ENCODE measurements around the gene AMPD3. TPM values are rescaled to one million over a fixed set of nuclear protein-coding genes. Genes with fewer than 3 reads are reported as not detected.

AMPD3 gene
- total and polyA plus RNA-seq, 4 donors = 12.8 to 19.0 (median 13.6) TPM

GRCh38 chr11:10524471-10524870, 69.4 kb downstream of the AMPD3 start:
- DNase-seq (ENCODE audit: low read depth in 4 of 6, low spot score in 6 of 6) = no peak
- H3K4me1 ChIP-seq (ENCODE audit: control insufficient read depth, insufficient read depth, low read length) = no peaks in the 10 kb centered on the region
- no peaks in the 10 kb centered on the region for H3K27me3 ChIP-seq (ENCODE audit: control insufficient read depth, insufficient read depth, low read length)
- no peak overlapping the region for H3K27ac ChIP-seq (ENCODE audit: low read depth, low read length)
- H3K4me3 ChIP-seq (ENCODE audit: low read depth, low read length) = no peak overlapping the region
- H3K36me3 ChIP-seq (ENCODE audit: control insufficient read depth, insufficient read depth, low read length) = peaks cover 8% of the 10 kb centered on the region
- no peaks in the 10 kb centered on the region for H3K9me3 ChIP-seq (ENCODE audit: control insufficient read depth, insufficient read depth, low read length)
- no CpG with 5 or more reads among the region's 1 CpG for WGBS (ENCODE audit: insufficient coverage)

GRCh38 chr11:10526974-10527918, 72.2 kb downstream of the AMPD3 start:
- 89% methylated on average over 5 of the region's 6 CpGs for WGBS (ENCODE audit: insufficient coverage)
- H3K9me3 ChIP-seq (ENCODE audit: control insufficient read depth, insufficient read depth, low read length) = no peaks in the 10 kb centered on the region
- H3K27me3 ChIP-seq (ENCODE audit: control insufficient read depth, insufficient read depth, low read length) = no peaks in the 10 kb centered on the region
- peaks cover 8% of the 10 kb centered on the region for H3K36me3 ChIP-seq (ENCODE audit: control insufficient read depth, insufficient read depth, low read length)
- H3K4me1 ChIP-seq (ENCODE audit: control insufficient read depth, insufficient read depth, low read length) = no peaks in the 10 kb centered on the region
- H3K27ac ChIP-seq (ENCODE audit: low read depth, low read length) = no peak overlapping the region
- H3K4me3 ChIP-seq (ENCODE audit: low read depth, low read length) = no peak overlapping the region
- DNase-seq (ENCODE audit: low read depth in 4 of 6, low spot score in 6 of 6) = no peak

- no peak for DNase-seq (ENCODE audit: low read depth in 4 of 6, low spot score in 6 of 6)
- Histone ChIP-seq H3K4me3 (ENCODE audit: low read depth, low read length) (no peak overlapping the region), H3K27me3 (ENCODE audit: control insufficient read depth, insufficient read depth, low read length) (no peaks in the 10 kb centered on the region), H3K36me3 (ENCODE audit: control insufficient read depth, insufficient read depth, low read length) (peaks cover 8% of the 10 kb centered on the region), H3K9me3 (ENCODE audit: control insufficient read depth, insufficient read depth, low read length) (no peaks in the 10 kb centered on the region), H3K27ac (ENCODE audit: low read depth, low read length) (no peak overlapping the region), H3K4me1 (ENCODE audit: control insufficient read depth, insufficient read depth, low read length) (no peaks in the 10 kb centered on the region)
These were observed 73.1 kb downstream of the AMPD3 start for GRCh38 chr11:10528121-10528520.

GRCh38 chr11:10529279-10529678, 74.2 kb downstream of the AMPD3 start:
- no peaks in the 10 kb centered on the region for H3K27me3 ChIP-seq (ENCODE audit: control insufficient read depth, insufficient read depth, low read length)
- no peaks in the 10 kb centered on the region for H3K9me3 ChIP-seq (ENCODE audit: control insufficient read depth, insufficient read depth, low read length)
- no peak overlapping the region for H3K27ac ChIP-seq (ENCODE audit: low read depth, low read length)
- no peaks in the 10 kb centered on the region for H3K4me1 ChIP-seq (ENCODE audit: control insufficient read depth, insufficient read depth, low read length)
- WGBS (ENCODE audit: insufficient coverage) = 93% methylated on average over 2 of the region's 2 CpGs
- peaks cover 4% of the 10 kb centered on the region for H3K36me3 ChIP-seq (ENCODE audit: control insufficient read depth, insufficient read depth, low read length)
- no peak for DNase-seq (ENCODE audit: low read depth in 4 of 6, low spot score in 6 of 6)
- no peak overlapping the region for H3K4me3 ChIP-seq (ENCODE audit: low read depth, low read length)

- WGBS (ENCODE audit: insufficient coverage) = 100% methylated on average over 1 of the region's 2 CpGs
These were observed 77.5 kb downstream of the AMPD3 start for GRCh38 chr11:10532526-10532925.

DNA sequence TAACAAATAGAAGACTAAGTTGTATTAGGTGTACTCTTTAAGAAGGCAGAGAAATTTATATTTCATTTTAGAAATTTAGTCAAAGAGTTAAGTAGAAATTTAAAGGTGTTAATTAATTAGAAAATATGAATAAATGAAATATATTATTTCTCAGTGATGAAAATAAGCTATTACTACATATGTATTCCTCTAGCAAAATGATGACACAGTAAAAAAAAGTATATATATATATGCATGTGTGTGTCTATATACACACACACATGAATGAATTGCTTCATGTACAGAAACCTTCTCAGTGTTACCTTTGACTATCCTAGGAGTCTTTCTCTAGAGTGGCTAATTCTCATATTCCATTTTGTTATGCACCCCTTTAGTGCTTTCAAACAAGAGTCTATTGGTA, 78.3 kb downstream of the AMPD3 start:
- Histone ChIP-seq H3K27me3 (ENCODE audit: control insufficient read depth, insufficient read depth, low read length) (no peaks in the 10 kb centered on the region), H3K36me3 (ENCODE audit: control insufficient read depth, insufficient read depth, low read length) (no peaks in the 10 kb centered on the region), H3K9me3 (ENCODE audit: control insufficient read depth, insufficient read depth, low read length) (no peaks in the 10 kb centered on the region), H3K4me3 (ENCODE audit: low read depth, low read length) (no peak overlapping the region), H3K4me1 (ENCODE audit: control insufficient read depth, insufficient read depth, low read length) (no peaks in the 10 kb centered on the region), H3K27ac (ENCODE audit: low read depth, low read length) (no peak overlapping the region)
- DNase-seq (ENCODE audit: low read depth in 4 of 6, low spot score in 6 of 6) = no peak

More at GRCh38 chr11:10532526-10532925, 77.5 kb downstream of the AMPD3 start:
- H3K36me3 ChIP-seq (ENCODE audit: control insufficient read depth, insufficient read depth, low read length) = no peaks in the 10 kb centered on the region
- no peak overlapping the region for H3K4me3 ChIP-seq (ENCODE audit: low read depth, low read length)
- H3K4me1 ChIP-seq (ENCODE audit: control insufficient read depth, insufficient read depth, low read length) = no peaks in the 10 kb centered on the region
- H3K9me3 ChIP-seq (ENCODE audit: control insufficient read depth, insufficient read depth, low read length) = no peaks in the 10 kb centered on the region
- DNase-seq (ENCODE audit: low read depth in 4 of 6, low spot score in 6 of 6) = no peak
- H3K27ac ChIP-seq (ENCODE audit: low read depth, low read length) = no peak overlapping the region
- no peaks in the 10 kb centered on the region for H3K27me3 ChIP-seq (ENCODE audit: control insufficient read depth, insufficient read depth, low read length)

- H3K4me3 ChIP-seq (ENCODE audit: low read depth, low read length) = no peak overlapping the region
- no CpG with 5 or more reads among the region's 2 CpGs for WGBS (ENCODE audit: insufficient coverage)
- DNase-seq (ENCODE audit: low read depth in 4 of 6, low spot score in 6 of 6) = no peak
- H3K27ac ChIP-seq (ENCODE audit: low read depth, low read length) = no peak overlapping the region
- no peaks in the 10 kb centered on the region for H3K36me3 ChIP-seq (ENCODE audit: control insufficient read depth, insufficient read depth, low read length)
- no peaks in the 10 kb centered on the region for H3K9me3 ChIP-seq (ENCODE audit: control insufficient read depth, insufficient read depth, low read length)
- no peaks in the 10 kb centered on the region for H3K27me3 ChIP-seq (ENCODE audit: control insufficient read depth, insufficient read depth, low read length)
- no peaks in the 10 kb centered on the region for H3K4me1 ChIP-seq (ENCODE audit: control insufficient read depth, insufficient read depth, low read length)
These were observed 79.3 kb downstream of the AMPD3 start for GRCh38 chr11:10534316-10534715.

GRCh38 chr11:10537600-10537999, 82.5 kb downstream of the AMPD3 start:
- DNase-seq (ENCODE audit: low read depth in 4 of 6, low spot score in 6 of 6) = no peak
- peaks cover 5% of the 10 kb centered on the region for H3K4me1 ChIP-seq (ENCODE audit: control insufficient read depth, insufficient read depth, low read length)

GRCh38 chr11:10538924-10539323, 83.9 kb downstream of the AMPD3 start:
- WGBS (ENCODE audit: insufficient coverage) = no CpG with 5 or more reads among the region's 1 CpG
- no peak overlapping the region for H3K4me3 ChIP-seq (ENCODE audit: low read depth, low read length)
- peaks cover 5% of the 10 kb centered on the region for H3K4me1 ChIP-seq (ENCODE audit: control insufficient read depth, insufficient read depth, low read length)
- H3K9me3 ChIP-seq (ENCODE audit: control insufficient read depth, insufficient read depth, low read length) = no peaks in the 10 kb centered on the region
- H3K27me3 ChIP-seq (ENCODE audit: control insufficient read depth, insufficient read depth, low read length) = no peaks in the 10 kb centered on the region
- no peaks in the 10 kb centered on the region for H3K36me3 ChIP-seq (ENCODE audit: control insufficient read depth, insufficient read depth, low read length)
- DNase-seq (ENCODE audit: low read depth in 4 of 6, low spot score in 6 of 6) = no peak
- H3K27ac ChIP-seq (ENCODE audit: low read depth, low read length) = no peak overlapping the region

More at GRCh38 chr11:10537600-10537999, 82.5 kb downstream of the AMPD3 start:
- Histone ChIP-seq H3K4me3 (ENCODE audit: low read depth, low read length) (no peak overlapping the region), H3K9me3 (ENCODE audit: control insufficient read depth, insufficient read depth, low read length) (no peaks in the 10 kb centered on the region), H3K36me3 (ENCODE audit: control insufficient read depth, insufficient read depth, low read length) (no peaks in the 10 kb centered on the region), H3K27ac (ENCODE audit: low read depth, low read length) (no peak overlapping the region), H3K27me3 (ENCODE audit: control insufficient read depth, insufficient read depth, low read length) (no peaks in the 10 kb centered on the region)

- no peak for DNase-seq (ENCODE audit: low read depth in 4 of 6, low spot score in 6 of 6)
- Histone ChIP-seq H3K4me1 (ENCODE audit: control insufficient read depth, insufficient read depth, low read length) (peaks cover 5% of the 10 kb centered on the region), H3K27ac (ENCODE audit: low read depth, low read length) (no peak overlapping the region), H3K9me3 (ENCODE audit: control insufficient read depth, insufficient read depth, low read length) (no peaks in the 10 kb centered on the region), H3K36me3 (ENCODE audit: control insufficient read depth, insufficient read depth, low read length) (no peaks in the 10 kb centered on the region), H3K4me3 (ENCODE audit: low read depth, low read length) (no peak overlapping the region), H3K27me3 (ENCODE audit: control insufficient read depth, insufficient read depth, low read length) (no peaks in the 10 kb centered on the region)
These were observed 84.3 kb downstream of the AMPD3 start for GRCh38 chr11:10539339-10539738.
